ENCODE data around the gene MKI67.

- TF ChIP-seq YY1 (IDR thresholded peaks at IDR 0.05; ENCODE audit: low read depth) (no peak), REST (IDR thresholded peaks at IDR 0.05; ENCODE audit: low read depth) (no peak), RAD21 (IDR thresholded peaks at IDR 0.05; ENCODE audit: low read depth) (no peak), CEBPB (IDR thresholded peaks at IDR 0.05) (no peak), EP300 (IDR thresholded peaks at IDR 0.05; ENCODE audit: borderline replicate concordance) (no peak)
These were observed 34.1 kb upstream of the MKI67 start for GRCh38 chr10:128160297-128160711.

All from Ishikawa (cell line).